ENCODE data around the gene UBR2.
"Not testable (repeated sequence)": the region's sequence is repeated elsewhere in the genome, so short reads cannot be mapped to it uniquely, and the experiment has no call there.

UBR2 gene

DNA sequence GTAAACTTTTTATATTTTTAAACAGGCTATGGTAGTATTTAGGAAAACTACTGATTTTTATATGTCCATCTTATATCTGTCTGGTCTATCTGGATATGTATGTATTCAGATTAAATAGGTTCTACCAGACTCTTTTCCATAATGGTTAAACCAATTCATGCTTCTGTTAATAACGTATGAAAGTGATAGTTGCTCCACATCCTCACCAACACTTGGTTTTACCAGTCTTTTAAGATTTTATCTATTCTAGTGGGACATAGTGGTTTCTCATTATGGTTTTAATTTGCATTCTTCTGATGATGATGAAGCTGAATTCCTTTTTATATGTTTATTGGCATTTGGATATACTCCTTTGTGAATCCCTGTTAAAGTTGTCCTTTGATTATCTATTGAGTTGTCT is 56.1 kb downstream of the UBR2 start:
- no peak for DNase-seq

DNA sequence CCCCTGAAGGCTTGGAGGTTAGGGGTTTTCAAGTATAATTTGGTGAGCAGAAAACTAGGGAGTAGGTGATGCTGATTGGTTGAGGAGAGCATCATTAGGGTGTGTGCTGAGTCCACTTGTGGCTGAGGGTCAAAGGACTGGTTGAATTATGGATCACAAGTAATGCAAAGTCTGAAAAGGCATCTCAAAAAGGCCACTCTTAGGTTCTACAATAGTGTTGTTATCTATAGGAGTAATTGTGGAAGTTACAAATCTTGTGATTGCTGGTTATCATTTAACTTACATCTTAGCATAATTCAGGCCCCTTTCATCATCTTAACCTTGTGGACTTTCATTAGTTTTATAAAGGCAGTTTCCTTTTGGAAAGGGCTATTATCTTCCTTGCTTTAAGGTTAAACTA is 60.8 kb downstream of the UBR2 start:
- no peak for DNase-seq

DNA sequence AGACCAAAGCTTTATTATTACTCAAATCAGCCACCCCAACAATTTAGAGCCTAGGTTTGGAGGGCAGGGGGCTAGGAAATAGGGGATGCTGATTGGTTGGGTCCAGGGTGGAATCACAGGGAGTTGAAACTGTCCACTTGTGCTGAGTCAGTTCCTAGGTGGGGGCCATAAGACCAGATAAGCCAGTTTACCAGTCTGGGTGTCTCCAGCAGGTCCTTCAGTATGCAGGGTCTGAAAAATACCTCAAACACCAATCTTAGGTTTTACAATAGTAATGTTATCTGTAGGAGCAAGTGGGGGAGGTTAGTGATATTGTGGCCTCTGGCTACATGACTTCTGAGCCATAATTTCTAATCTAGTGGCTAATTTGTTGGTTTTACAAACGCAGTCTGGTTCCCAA is 63.2 kb downstream of the UBR2 start:
- no peak for DNase-seq

DNA sequence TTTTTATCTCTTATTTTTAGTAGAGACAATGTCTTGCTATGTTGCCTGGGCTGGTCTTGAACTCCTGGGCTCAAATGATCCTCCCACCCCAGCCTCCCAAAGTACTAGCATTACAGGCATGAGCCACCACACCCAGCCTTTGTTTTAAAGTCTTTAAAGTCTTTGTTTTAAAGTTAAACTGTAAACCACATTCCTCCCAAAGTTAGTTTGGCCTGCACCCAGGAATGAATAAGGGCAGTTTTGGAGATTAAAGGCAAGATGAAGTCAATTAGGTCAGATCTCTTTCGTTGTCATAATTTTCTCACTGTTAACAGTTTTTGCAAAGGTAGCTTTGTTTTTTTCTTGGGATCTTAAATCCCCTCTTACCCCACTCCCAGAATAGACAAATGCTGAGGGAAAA is 63.8 kb downstream of the UBR2 start:
- no peak for DNase-seq

DNA sequence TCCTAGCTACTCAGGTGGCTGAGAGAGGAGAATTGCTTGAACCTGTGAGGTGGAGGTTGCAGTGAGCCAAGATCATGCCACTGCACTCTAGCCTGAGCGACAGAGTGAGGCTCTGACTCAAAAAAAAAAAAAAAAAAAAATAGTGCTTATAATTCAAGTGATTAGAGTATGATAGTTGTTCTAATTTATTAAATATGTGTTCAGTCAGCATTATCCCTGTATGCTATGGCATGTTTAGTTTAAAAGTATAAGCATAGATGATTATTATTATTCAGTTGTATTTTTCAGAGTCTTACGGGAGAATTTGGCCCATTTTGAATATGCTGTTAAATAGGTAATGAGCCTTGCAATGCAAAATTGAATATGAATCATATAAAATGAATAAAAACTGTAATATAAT is 64.8 kb downstream of the UBR2 start:
- DNase-seq, result no peak

DNA sequence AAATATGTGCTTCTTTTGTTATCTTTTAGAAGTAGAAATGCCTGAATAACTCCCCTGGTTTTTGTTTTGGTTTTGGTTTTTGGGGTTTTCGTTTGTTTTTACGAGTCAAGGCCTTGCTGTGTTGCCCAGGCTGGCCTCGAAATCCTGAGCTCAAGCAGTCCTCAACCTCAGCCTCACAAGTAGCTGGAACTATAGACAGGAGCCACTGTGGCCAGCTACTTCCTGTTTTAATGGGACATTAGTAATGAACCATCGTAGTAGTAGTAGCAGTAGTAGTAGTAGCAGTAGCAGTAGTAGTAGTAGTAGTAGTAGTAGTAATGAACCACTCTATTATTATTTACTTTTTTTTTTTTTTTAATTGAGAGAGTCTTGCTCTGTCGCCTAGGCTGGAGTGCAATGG is 66.0 kb downstream of the UBR2 start:
- DNase-seq, result no peak

DNA sequence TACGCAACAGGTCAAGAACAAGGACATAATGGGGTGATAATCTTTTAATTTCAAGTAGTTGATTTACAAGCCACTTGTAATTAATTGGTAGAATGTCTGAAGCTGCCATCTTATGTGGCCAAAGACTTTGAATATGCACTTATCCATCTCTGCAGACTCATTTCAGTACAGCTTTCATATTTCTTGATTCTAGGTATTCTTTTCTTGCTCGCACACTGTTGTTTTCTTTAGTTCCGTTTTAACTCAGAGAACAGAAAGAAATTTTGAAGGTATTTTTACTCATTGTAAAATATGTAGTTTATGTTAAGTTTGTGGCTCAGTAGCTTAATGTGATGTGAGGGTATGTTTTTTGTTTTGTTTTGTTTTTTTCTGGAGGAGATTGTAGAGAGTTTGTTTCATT is 73.9 kb downstream of the UBR2 start:
- DNase-seq, result no peak

DNA sequence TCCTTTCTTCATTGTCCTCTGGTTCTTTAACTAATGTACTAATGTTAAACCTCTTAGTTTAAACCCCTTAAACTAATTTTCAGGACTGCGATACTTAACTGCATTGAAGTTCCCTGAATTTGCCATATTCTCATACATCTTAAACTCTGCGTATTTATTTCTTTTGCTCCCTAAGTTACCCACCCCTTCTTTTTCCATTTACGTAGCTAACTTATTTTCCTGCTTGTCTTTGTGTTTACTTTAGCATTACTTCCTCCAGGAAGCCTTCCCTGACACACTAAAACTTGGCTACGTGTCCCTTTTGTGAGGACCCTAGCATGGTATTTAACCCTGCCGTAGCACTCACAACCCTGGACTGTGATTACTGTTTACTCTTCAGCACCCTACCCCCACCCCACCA is 79.0 kb downstream of the UBR2 start:
- no peak for DNase-seq

DNA sequence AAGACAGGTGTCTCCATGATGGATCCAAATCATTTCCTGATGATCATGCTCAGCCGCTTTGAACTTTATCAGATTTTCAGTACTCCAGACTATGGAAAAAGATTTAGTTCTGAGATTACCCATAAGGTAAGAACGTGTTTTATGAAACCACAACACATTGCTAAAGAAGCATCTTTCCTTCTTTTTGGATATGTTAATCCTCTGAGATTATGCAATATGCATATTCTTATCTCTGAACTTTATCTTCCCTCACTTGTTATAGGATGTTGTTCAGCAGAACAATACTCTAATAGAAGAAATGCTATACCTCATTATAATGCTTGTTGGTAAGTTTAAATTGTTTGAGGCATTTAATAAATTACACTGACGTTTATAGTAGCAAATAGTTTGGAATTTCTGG is 80.4 kb downstream of the UBR2 start:
- no peak for DNase-seq

DNA sequence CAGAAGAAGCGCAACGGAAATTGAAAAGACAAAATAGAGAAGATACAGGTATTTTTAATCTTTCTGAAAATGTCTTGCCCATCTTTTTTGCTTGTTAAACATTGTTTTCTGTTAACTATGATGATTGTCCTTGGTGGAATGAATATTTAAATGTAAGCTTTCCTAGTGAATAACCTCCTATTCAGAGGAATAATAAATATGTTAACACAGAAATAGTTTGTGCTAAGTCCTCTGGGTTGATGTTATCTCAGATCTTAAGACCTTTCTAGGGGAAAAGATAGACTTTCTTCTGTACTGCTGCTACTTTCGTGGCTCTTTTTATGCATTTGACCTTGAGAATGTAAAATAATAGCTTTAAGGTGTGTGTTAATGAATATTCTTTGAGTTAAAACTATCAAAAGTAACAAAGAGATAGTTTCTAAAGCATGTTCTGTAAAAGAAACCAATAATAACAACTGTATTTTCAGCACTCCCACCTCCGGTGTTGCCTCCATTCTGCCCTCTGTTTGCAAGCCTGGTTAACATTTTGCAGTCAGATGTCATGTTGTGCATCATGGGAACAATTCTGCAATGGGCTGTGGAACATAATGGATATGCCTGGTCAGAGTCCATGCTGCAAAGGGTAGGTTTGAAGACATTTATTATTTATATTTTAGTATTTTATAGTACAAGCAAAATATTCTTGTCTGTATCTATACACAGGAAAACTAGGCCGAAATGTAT is 88.4 kb downstream of the UBR2 start:
- DNase-seq, result no peak

DNA sequence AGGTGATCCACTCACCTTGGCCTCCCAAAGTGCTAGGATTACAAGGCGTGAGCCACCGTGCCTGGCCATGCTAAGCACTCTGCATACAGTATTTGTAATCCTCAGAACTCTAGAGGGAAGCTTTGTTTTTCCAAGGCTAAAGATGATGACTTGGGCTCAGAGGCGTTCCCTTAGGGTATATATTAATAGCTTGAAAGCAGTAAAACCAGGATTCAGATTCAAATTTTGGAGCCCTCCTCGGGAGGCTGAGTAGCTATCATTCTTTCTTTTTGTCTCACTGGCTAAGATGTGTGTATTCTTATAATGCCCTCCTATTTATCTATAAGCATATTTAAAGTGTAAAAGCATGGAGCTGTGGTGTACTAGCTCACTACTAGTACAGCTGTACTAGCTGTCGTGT is 90.0 kb downstream of the UBR2 start:
- DNase-seq, result no peak

DNA sequence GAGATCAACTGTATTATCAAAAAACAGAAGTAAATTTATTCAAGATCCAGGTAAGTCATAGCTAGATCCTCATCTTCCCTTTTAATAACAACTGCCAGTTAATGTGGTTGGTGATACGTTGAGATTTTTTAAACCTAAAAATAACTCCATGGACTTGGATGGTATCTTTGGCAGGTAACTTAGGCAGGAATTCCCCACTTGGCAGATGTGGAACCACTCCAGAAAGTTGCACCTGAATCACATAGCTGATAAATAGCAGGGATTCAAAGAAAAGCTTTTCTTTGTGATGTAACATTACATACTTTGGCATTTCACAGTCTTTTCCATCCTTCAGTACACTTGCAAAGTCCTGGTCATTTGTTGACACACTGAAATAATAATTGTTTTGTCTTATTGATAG is 96.0 kb downstream of the UBR2 start:
- no peak for DNase-seq

DNA sequence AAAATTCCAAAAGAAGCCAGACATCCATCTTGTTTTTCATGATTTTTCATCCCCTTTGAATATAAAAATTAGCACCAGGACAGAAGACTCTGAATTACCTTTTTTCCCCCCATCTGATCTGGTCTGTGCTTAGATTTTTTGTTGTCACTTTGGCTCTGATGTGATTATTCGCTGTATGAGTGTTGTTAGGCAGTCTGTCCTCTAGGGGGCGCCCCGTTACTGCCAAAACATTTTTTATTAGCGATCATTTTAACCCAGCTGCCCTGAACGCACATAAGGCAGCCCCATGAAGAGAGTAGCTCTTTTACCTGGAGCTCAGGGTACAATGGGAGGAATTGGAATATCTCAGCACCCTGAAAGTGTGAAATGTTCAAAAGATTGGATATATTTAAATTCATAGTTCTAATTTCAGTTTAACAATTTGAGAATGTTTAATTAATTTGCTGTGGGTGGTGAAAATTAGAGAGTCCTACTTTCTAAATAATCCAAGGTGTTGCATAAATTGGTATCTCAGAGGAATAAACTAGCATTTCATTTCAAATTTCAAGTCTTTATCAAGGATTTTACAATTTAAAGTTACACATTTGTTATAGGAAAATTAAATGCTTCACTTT is 97.8 kb downstream of the UBR2 start:
- peak; percentile 83 for DNase-seq

DNA sequence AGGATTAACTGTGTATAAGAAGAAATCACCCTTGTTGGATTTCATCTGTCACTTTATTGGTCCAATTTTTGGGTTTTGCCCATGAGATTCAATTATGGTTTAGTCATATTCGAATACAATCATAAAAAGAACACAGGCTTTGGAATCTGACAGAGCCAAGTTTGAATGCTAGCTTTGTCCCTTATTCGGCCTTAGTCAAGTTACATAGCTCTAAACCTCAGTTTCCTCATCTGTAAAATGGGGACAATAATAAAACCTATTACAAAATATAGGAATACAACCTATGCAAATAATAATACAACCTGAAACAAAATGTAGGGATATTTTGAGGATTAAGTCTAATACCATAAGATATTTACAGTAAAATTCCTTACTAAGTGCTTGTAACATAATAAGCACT is 100.9 kb downstream of the UBR2 start:
- no peak for DNase-seq

DNA sequence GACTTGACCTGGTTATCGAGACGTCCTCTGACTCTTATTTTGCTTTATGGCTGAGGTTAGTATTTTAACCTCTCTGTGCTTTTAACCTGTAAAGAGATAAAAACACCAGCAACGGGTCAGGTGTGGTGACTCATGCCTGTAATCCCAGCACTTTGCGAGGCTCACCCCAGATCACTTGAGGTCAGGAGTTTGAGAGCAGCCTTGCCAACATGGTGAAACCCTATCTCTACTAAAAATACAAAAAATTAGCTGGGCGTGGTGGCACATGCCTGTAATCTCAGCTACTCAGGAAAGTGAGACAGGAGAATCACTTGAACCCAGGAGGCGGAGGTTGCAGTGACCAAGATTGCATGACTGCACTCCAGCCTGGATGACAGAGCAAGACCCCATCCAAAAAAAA is 110.5 kb downstream of the UBR2 start:
- DNase-seq, result not testable (repeated sequence)

DNA sequence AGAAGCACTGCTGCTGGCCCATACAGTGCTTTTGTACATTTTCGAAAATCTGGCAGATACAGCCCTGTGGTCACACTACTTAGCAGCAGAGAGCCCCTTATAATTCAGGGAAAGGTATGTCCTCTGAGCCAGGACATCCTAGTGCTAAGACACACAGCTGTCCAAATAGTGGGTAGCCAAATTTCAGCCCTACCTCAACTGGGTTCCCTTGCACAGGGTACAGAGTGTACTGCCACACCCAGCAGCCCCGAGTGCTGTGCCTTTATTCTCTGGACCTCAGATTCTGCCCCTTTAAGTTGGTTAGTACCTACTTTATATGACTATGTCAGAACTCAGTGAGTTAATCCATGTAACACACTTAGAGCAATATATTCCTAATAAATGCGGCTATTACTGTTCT is 111.0 kb downstream of the UBR2 start:
- DNase-seq, result no peak

DNA sequence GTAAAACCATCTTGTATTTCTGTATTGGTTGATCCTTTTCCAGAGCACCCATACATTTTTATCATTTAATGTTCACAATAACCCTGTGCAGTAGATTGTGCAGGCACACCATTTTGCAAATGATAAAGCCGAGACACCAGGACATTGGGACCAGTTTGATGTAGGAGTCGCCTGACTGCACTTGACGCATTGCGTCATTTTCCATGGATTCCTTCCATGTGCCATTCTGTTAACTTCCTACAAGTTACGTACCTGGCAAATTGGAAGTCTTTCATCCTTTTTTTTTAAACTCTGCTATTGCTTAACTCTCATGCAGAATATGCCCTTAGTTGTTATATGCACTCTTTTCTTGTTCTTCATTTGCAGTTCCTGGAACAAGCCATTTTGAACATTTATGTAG is 115.5 kb downstream of the UBR2 start:
- DNase-seq, result no peak

DNA sequence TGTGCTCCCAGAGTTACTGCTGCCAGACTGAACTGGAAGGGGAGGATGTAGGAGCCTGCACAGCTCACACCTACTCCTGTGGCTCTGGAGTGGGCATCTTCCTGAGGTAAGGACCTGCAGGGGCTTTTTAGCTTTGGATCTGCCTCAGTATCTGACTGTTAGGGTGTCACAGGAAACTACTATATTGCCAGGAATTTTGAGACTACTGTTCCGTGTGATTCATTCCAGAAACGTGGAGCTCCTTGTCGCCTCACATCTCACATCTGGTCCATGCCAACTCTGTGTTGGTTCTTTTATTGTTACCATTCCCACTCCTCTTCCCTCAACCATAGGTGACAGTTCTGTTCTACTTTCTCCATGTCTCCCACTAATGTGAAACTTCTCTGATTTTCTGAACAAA is 124.5 kb downstream of the UBR2 start:
- no peak for DNase-seq

DNA sequence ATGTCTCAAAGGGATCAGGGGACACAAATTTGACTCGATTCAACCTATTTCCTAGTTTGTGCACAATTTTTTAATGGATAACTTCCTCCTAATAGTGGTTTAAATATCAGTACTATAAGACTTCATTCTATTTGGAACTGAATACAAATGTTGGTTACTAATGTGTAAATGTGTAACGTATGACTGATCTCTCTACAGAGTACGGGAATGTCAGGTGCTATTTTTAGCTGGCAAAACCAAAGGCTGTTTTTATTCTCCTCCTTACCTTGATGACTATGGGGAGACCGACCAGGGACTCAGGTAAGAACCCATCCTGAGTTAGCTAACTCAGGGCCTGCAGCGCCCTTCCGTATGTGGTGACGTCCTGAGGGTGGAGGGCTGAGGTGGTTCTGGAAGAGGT is 125.5 kb downstream of the UBR2 start:
- no peak for DNase-seq

DNA sequence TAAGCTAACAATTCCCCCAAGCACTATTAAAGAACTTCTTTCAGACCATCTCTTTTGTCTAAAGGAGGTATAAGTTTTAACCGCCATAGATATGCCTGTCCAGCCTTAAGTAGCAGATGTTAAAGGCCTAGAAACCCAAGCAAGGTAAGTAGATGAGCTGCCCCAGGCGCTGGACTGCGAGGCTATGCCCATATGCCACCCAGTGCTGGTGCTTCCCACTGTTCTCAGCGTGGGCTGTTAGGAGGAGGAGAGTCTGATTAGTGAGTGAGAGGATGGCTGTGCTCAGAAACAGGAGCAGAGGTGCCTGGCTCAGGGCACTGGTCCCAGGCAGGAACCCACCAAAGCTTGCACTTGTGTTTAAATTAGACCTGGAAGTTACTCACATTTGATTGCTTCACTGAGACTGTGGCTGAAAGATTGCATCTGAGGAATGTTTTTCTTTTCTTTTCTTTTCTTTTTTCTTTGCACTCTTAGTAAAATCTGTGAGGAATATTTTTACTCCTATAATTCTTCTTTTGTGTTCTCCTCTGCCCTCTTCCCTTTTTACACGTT is 126.4 kb downstream of the UBR2 start:
- DNase-seq, result no peak

DNA sequence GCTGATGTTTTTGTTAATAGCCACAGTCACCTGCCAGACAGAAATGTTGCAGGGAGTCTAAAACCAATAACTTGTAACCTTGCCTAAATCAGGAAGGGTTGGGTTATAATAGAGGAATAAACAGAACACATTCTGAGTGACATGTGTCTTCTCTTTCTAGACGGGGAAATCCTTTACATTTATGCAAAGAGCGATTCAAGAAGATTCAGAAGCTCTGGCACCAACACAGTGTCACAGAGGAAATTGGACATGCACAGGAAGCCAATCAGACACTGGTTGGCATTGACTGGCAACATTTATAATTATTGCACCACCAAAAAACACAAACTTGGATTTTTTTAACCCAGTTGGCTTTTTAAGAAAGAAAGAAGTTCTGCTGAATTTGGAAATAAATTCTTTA is 127.0 kb downstream of the UBR2 start:
- DNase-seq, result no peak

DNA sequence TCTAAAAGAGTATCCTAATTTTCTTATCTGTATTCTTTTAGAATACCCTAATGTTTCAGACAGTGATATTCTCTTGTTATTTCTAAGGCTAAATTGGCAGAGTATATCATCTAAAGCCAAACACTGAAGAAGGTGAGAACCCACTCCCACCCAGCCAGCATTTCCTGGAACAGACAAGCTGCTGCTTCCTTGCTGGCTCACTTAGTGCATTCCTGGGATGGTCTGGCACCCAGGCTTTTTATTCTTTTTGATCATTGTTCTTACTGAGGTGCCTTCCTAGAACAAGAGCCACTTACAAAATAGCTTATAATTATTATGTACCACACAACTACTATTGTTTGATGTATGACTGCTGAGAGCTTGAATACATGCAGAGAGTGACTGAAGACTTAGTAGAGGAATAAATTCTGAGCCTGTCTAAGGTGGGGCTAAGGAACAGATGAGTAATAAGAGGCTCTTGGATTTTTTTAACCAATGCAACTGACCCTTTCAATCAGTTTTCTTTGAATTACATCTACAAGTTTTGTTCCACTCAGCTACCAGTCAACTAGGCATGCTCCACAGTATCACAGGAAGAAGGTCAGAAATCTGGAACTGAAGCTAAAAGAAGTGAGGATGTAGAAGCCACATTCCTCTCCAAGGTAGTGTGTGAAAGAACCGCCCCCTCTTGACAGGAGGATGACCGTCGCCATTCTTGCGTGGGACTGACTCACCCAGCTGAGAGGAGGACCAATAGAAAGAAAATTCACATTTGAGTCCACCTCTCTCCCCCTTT is 128.5 kb downstream of the UBR2 start:
- DNase-seq, result no peak

DNA sequence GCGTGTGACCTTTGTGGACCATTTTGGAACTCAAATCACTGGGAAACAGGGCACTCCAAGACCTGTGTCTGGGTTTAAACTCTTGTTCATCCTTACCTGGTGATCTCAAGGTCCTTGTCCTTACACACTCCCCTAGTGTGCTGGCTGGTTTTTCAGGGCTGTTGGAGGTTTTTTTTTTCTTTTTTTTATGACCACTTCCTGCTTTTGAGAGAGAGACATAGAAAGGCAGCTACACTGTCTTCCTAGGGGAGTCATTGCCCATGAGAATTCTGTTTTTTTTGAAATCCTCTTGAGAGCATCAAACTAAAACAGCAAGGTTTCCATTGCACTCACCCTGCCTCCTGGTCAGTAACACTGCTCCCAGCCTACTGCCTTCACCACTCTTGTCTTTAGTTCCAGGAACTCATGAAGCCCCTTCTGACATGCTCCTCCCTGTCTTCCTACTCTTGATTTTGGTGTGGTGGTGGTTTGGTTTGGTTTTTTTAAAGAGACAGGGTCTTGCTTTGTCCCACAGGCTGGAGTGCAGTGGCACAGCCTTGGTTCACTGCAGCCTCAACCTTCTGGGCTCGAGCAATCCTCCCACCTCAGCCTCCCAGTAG is 130.0 kb downstream of the UBR2 start:
- no peak for DNase-seq

DNA sequence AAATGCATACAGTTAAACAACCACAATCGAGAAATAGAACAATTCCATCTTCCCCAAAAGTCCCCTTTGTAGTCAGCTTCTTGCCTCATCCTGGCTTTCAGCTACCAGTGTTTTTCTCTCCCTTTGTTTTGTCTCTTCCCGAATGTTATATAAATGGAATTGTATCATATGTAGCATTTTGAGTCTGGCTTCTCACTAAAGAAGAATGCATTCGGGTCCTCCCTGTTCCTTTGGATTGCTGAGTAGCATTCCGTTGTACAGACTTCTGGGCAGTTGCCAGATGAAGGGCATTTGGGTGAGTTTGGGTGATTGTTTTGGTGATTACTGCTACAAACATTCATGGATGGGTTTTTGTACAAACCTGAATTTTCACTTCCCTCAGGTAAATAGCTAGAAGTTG is 130.8 kb downstream of the UBR2 start:
- no peak for DNase-seq

Data from activated naive CD4-positive, alpha-beta T cell treated with Interleukin-2 at 50 U/mL for 16 hours (primary cell).